Hepatocyte (in vitro differentiated cells): ENCODE results near the gene PAQR5. TPM values are rescaled to one million over a fixed set of nuclear protein-coding genes. Genes with fewer than 3 reads are reported as not detected.

Experiments used
- DNase-seq: peaks from one replicate; pipeline ENCODE4 v3.0.0-alpha.2; 2016; ENCODE audit warnings: low spot score
- H2AFZ ChIP-seq: fragments of 200-600 bp; sonication (generic); 2 replicates; pipeline ENCODE4 v1.6.0; 2016; ENCODE audit warnings: antibody characterized with exemption, mild to moderate bottlenecking
- H3K27ac ChIP-seq: fragments of 200-600 bp; sonication (generic); 2 replicates; pipeline ENCODE4 v1.5.1; 2016; ENCODE audit warnings: mild to moderate bottlenecking
- H3K27me3 ChIP-seq: fragments of 200-600 bp; sonication (generic); 2 replicates; pipeline ENCODE4 v1.6.1; 2016
- H3K36me3 ChIP-seq: fragments of 200-600 bp; sonication (generic); replicated peaks from 2 replicates; pipeline ENCODE4 v1.5.1; 2016; ENCODE audit warnings: low read depth; ENCODE audit not compliant: insufficient read depth
- H3K4me1 ChIP-seq: fragments of 200-600 bp; sonication (generic); 2 replicates; pipeline ENCODE4 v1.5.1; 2016; ENCODE audit warnings: mild to moderate bottlenecking, moderate library complexity; ENCODE audit not compliant: insufficient read depth
- H3K4me2 ChIP-seq: fragments of 200-600 bp; sonication (generic); 2 replicates; pipeline ENCODE4 v1.6.0; 2016
- H3K4me3 ChIP-seq: fragments of 200-600 bp; sonication (generic); 2 replicates; pipeline ENCODE4 v1.5.1; 2016; ENCODE audit warnings: mild to moderate bottlenecking
- H3K79me2 ChIP-seq: fragments of 200-600 bp; sonication (generic); 2 replicates; pipeline ENCODE4 v1.6.0; 2017; ENCODE audit warnings: mild to moderate bottlenecking
- H3K9me2 ChIP-seq: fragments of 200-600 bp; sonication (generic); replicated peaks from 2 replicates; pipeline ENCODE4 v1.6.0; 2017; ENCODE audit warnings: mild to moderate bottlenecking; ENCODE audit not compliant: insufficient read depth
- H3K9me3 ChIP-seq: fragments of 200-600 bp; sonication (generic); 2 replicates; pipeline ENCODE4 v1.5.1; 2016; ENCODE audit warnings: low read depth, mild to moderate bottlenecking
- H4K20me1 ChIP-seq: fragments of 200-600 bp; sonication (generic); 2 replicates; pipeline ENCODE4 v1.6.0; 2016; ENCODE audit warnings: mild to moderate bottlenecking; ENCODE audit not compliant: insufficient read depth, poor library complexity, severe bottlenecking
- CTCF ChIP-seq: fragments of 200-600 bp; sonication (generic); IDR thresholded peaks from 2 replicates; pipeline ENCODE4 v1.5.1; 2016; ENCODE audit warnings: antibody characterized with exemption, mild to moderate bottlenecking; ENCODE audit not compliant: poor library complexity
- EZH2 ChIP-seq: fragments of 200-600 bp; sonication (generic); IDR thresholded peaks from 2 replicates; pipeline ENCODE4 v1.6.1; 2016; ENCODE audit warnings: antibody characterized with exemption, mild to moderate bottlenecking, borderline replicate concordance
- EZH2phosphoT487 ChIP-seq: fragments of 200-600 bp; sonication (generic); IDR thresholded peaks from one replicate; pipeline ENCODE4 v1.6.1; 2018; ENCODE audit warnings: antibody characterized with exemption, mild to moderate bottlenecking, low read depth, moderate library complexity; ENCODE audit not compliant: unreplicated experiment, severe bottlenecking
- WGBS: methylation state at CpG from one replicate; pipeline ENCODE4 v1.1.6; 2016; ENCODE audit warnings: low lambda C conversion rate; ENCODE audit errors: missing lambda C conversion rate; 5-methylcytosine and 5-hydroxymethylcytosine counted together
- polyA plus RNA-seq: library from polyadenylated mRNA; unstranded; fragments of >200 nt; fragmentation: Nextera tagmentation; extraction: Ambion mirVana; gene quantifications from 2 replicates; pipeline ENCODE4 v1.2.1, GENCODE V29; 2016
- total RNA-seq: library from RNA; depleted of rRNA; stranded (reverse); fragments of >200 nt; gene quantifications from 2 replicates; pipeline ENCODE4 v1.2.3, GENCODE V29; 2014

The PAQR5 gene
- total and polyA plus RNA-seq, 2 experiments from 2014 or later: 2.1 to 2.8 TPM

DNA sequence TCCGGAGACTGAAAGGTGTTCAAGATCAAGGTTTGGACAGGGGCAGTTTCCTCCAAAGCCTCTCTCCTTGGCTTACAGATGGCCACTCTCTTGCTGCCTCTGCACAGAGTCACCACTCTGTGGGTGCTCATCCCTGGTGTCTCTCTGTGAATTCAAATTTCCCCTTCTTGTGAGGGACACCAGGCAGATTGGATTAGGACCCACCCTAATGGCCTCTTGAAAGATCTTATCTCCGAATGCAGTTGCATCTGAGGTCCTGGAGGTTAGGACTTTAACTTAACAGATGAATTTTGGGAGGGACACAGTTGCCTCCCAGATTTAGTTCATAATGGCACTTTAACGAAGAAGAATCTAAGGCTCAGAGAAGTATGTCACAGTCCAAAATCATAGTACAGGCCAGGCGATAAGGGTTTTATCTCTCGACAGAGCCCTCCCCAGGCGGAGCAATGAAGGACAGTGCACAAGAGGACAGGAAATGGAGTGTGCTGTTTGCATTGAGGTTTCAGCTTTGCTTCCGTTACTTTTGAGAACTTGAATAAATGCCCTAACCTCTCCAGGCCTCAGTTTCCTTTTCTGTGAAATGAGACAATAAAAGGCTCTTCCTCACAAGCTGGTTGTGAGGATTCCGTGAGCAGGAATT is 76.6 kb downstream of the PAQR5 start:
- H2AFZ ChIP-seq: no peak overlapping the region
- no peak overlapping the region for H3K4me3 ChIP-seq
- no peaks in the 10 kb centered on the region for H3K79me2 ChIP-seq
- DNase-seq: no peak
- H3K4me1 ChIP-seq: no peaks in the 10 kb centered on the region
- 74% methylated on average over 8 of the region's 8 CpGs for WGBS
- no peaks in the 10 kb centered on the region for H3K36me3 ChIP-seq
- H3K27me3 ChIP-seq: no peaks in the 10 kb centered on the region
- no peaks in the 10 kb centered on the region for H4K20me1 ChIP-seq
- H3K27ac ChIP-seq: no peak overlapping the region
- no peaks in the 10 kb centered on the region for H3K9me3 ChIP-seq
- no peaks in the 10 kb centered on the region for H3K9me2 ChIP-seq
- TF ChIP-seq EZH2: no peak
- TF ChIP-seq CTCF: no peak
- no peak for TF ChIP-seq EZH2phosphoT487
- H3K4me2 ChIP-seq: no peak overlapping the region

DNA sequence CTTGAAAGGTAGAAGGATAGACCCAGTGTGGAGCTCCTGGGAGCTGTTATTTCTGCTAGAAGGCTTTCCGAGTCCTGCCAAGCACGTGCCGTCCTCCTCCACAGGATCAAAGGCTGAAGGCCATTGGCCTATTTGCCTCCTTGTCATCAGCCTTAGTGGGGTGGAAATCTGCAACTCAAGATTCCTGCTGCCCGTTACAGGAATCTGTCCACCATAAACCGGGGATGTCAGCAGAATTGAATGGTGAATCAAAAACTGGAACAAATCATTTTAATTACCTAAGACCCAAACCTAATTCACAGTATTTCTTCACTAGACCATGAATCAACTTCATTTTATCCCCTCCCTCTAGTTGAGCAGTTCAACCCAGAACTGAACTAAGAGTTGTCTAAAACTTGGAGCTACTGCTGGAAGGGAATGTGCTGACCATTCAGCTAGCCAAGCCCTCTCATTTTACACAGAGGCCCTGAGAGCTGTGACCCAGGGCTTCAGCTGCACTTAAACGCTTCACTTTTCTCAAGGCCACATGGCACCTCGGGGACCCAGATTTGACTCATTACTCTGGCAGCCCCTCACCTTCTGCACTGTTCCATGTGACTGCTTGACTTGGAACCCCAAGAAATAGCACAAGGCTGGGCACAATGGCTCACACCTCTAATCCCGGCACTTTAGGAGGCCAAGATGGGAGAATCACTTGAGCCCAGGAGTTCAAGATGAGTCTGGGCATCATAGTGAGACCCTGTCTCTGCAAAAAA is 78.7 kb downstream of the PAQR5 start:
- WGBS: 87% methylated on average over 8 of the region's 8 CpGs
- no peak overlapping the region for H3K4me3 ChIP-seq
- TF ChIP-seq EZH2: no peak
- no peak for TF ChIP-seq CTCF
- TF ChIP-seq EZH2phosphoT487: no peak
- H3K27me3 ChIP-seq: no peaks in the 10 kb centered on the region
- H4K20me1 ChIP-seq: no peaks in the 10 kb centered on the region
- no peak overlapping the region for H2AFZ ChIP-seq
- H3K27ac ChIP-seq: no peak overlapping the region
- no peaks in the 10 kb centered on the region for H3K9me2 ChIP-seq
- no peak for DNase-seq
- no peaks in the 10 kb centered on the region for H3K36me3 ChIP-seq
- no peaks in the 10 kb centered on the region for H3K4me1 ChIP-seq
- no peak overlapping the region for H3K4me2 ChIP-seq
- H3K79me2 ChIP-seq: no peaks in the 10 kb centered on the region
- no peaks in the 10 kb centered on the region for H3K9me3 ChIP-seq

GRCh38 chr15:69380100-69380725 is 81.5 kb downstream of the PAQR5 start:
- no peak for DNase-seq
- Histone ChIP-seq H3K4me2 (no peak overlapping the region), H3K27me3 (no peaks in the 10 kb centered on the region), H3K9me3 (no peaks in the 10 kb centered on the region), H3K27ac (no peak overlapping the region), H3K36me3 (no peaks in the 10 kb centered on the region), H4K20me1 (no peaks in the 10 kb centered on the region), H3K4me3 (no peak overlapping the region), H3K9me2 (no peaks in the 10 kb centered on the region), H2AFZ (no peak overlapping the region), H3K79me2 (no peaks in the 10 kb centered on the region), H3K4me1 (no peaks in the 10 kb centered on the region)
- 77% methylated on average over 9 of the region's 9 CpGs for WGBS
- TF ChIP-seq CTCF: peak; percentile 15
- TF ChIP-seq EZH2: no peak
- no peak for TF ChIP-seq EZH2phosphoT487
